Body of pancreas (tissue), 4 donors: ENCODE data around the gene FUNDC2. TPM values are rescaled to one million over a fixed set of nuclear protein-coding genes. Genes with fewer than 3 reads are reported as not detected.

Experiments used
- ATAC-seq: fragments of 150-250 bp; one replicate; pipeline ENCODE4 v1.9.1; 2016
- DNase-seq, 4 donors: peaks; one replicate each; pipeline ENCODE4 v3.0.0-alpha.2; 2019
- H3K27ac ChIP-seq, 4 donors: fragments of 200-600 bp; sonication (generic); 1 replicate in 3 of 4; 2 replicates in 1 of 4; pipeline versions ENCODE4 v1.5.1 to v1.6.1; 2016 to 2019; ENCODE audit warnings: mild to moderate bottlenecking in 1 of 4, mixed read lengths in 1 of 4, moderate library complexity in 1 of 4
- H3K27me3 ChIP-seq, 2 donors: fragments of 200-600 bp; sonication (generic); one replicate each; pipeline ENCODE4 v1.6.0; 2016; ENCODE audit warnings: mild to moderate bottlenecking in 1 of 2
- H3K36me3 ChIP-seq, 2 donors: fragments of 200-600 bp; sonication (generic); replicated peaks in 1 of 2; 2 replicates each; pipeline ENCODE4 v1.5.1; 2016; ENCODE audit warnings: low read depth in 2 of 2; ENCODE audit not compliant: insufficient read depth in 1 of 2
- H3K4me1 ChIP-seq: fragments of 200-600 bp; sonication (generic); one replicate; pipeline ENCODE4 v1.6.0; 2016
- H3K4me3 ChIP-seq, 2 donors: fragments of 200-600 bp; sonication (generic); 1 replicate in 1 of 2; 2 replicates in 1 of 2; pipeline ENCODE4 v1.5.1; 2016 to 2019
- H3K9me3 ChIP-seq, 3 donors: fragments of 200-600 bp; sonication (generic); 1 replicate in 2 of 3; 2 replicates in 1 of 3; pipeline ENCODE4 v1.5.1; 2016
- CTCF ChIP-seq, 7 experiments: fragments of 450-650 bp in 4 of 7; fragments of 200-600 bp in 3 of 7; sonication (generic) in 3 of 7; IDR thresholded peaks; one replicate each; pipeline ENCODE4 v1.5.1; 2016 to 2019; ENCODE audit warnings: antibody characterized with exemption in 7 of 7
- POLR2A ChIP-seq, 3 donors: fragments of 450-650 bp; IDR thresholded peaks; one replicate each; pipeline ENCODE4 v1.6.1; 2016; ENCODE audit warnings: antibody characterized with exemption in 3 of 3, mild to moderate bottlenecking in 2 of 3
- WGBS, 2 donors: methylation state at CpG; one replicate each; pipeline ENCODE4 v1.1.5; 2017; 5-methylcytosine and 5-hydroxymethylcytosine counted together
- intact Hi-C: fragments of 100-400 bp; cut with DNase I; formaldehyde crosslinking; loops from one replicate; pipeline ENCODE4 v1.15.1; 2023
- total RNA-seq, 2 donors: library from RNA; depleted of rRNA; stranded (reverse); fragments of >200 nt; gene quantifications; one replicate each; pipeline ENCODE4 v1.1.0, GENCODE V29; 2016

The FUNDC2 gene
- total RNA-seq, 2 donors from 2014 or later: 28.8 to 66.3 TPM

GRCh38 chrX:155086961-155087735 lies 60.5 kb downstream of the FUNDC2 start:
- 88 to 90% methylated on average over 22 to 26 of the region's 26 CpGs for WGBS, 2 donors
- no peaks in the 10 kb centered on the region for H3K9me3 ChIP-seq
- no peak overlapping the region for H3K27ac ChIP-seq
- TF ChIP-seq POLR2A (IDR thresholded peaks at IDR 0.05): no peak
- TF ChIP-seq CTCF (IDR thresholded peaks at IDR 0.05): no peak
- no peak for DNase-seq
- intact Hi-C loops: no loop called here
- no peak overlapping the region for H3K4me3 ChIP-seq
- H3K36me3 ChIP-seq: no peaks in the 10 kb centered on the region
- no peak for ATAC-seq
- H3K27me3 ChIP-seq: no peaks in the 10 kb centered on the region
- no peaks in the 10 kb centered on the region for H3K4me1 ChIP-seq

- TF ChIP-seq CTCF (IDR thresholded peaks at IDR 0.05) (peak; percentile 33 to 55 (median 48)), POLR2A (IDR thresholded peaks at IDR 0.05) (no peak)
- Histone ChIP-seq H3K27ac (no peak overlapping the region), H3K9me3 (no peaks in the 10 kb centered on the region), H3K4me1 (no peaks in the 10 kb centered on the region), H3K4me3 (no peak overlapping the region), H3K36me3 (no peaks in the 10 kb centered on the region), H3K27me3 (no peaks in the 10 kb centered on the region)
- intact Hi-C loops: loop anchor here (10.0 kb wide), 1 partner anchor 730 kb away; no protein-coding TSS in a partner anchor
- peak in 3 of 4 donors; percentile 16 to 25 (median 19) for DNase-seq
- WGBS, 2 donors: 17 to 23% methylated on average over 4 of the region's 4 CpGs
- ATAC-seq: no peak
Observed at GRCh38 chrX:155094468-155095061, 67.9 kb downstream of the FUNDC2 start.

- TF ChIP-seq POLR2A (IDR thresholded peaks at IDR 0.05) (no peak), CTCF (IDR thresholded peaks at IDR 0.05) (no peak)
- ATAC-seq: no peak
- Histone ChIP-seq H3K27ac (no peak overlapping the region), H3K27me3 (no peaks in the 10 kb centered on the region), H3K36me3 (no peaks in the 10 kb centered on the region), H3K4me1 (no peaks in the 10 kb centered on the region), H3K9me3 (no peaks in the 10 kb centered on the region), H3K4me3 (no peak overlapping the region)
- DNase-seq: no peak
- intact Hi-C loops: no loop called here
- WGBS, 2 donors: 92 to 95% methylated on average over 2 of the region's 2 CpGs
Observed at GRCh38 chrX:155105919-155106318, 79.3 kb downstream of the FUNDC2 start.

- no peak for ATAC-seq
- no peaks in the 10 kb centered on the region for H3K9me3 ChIP-seq
Observed at GRCh38 chrX:155108427-155108826, 81.8 kb downstream of the FUNDC2 start.

More at GRCh38 chrX:155108427-155108826, 81.8 kb downstream of the FUNDC2 start:
- Histone ChIP-seq H3K27ac (no peak overlapping the region), H3K27me3 (no peaks in the 10 kb centered on the region), H3K36me3 (no peaks in the 10 kb centered on the region), H3K4me1 (no peaks in the 10 kb centered on the region), H3K4me3 (no peak overlapping the region)
- intact Hi-C loops: no loop called here
- TF ChIP-seq POLR2A (IDR thresholded peaks at IDR 0.05): no peak
- TF ChIP-seq CTCF (IDR thresholded peaks at IDR 0.05): no peak
- DNase-seq: no peak

Other genes with a start within 250 kb of the FUNDC2 start
- 10 to 100 TPM; 24.9 to 31.6 TPM for gene MPP1, start 221.4 kb upstream of the FUNDC2 start, total RNA-seq
- gene SMIM9, start 192.2 kb upstream of the FUNDC2 start, total RNA-seq: not detected
- gene F8A1, start 140.5 kb upstream of the FUNDC2 start, total RNA-seq: 10 to 100 TPM; 20.8 to 21.5 TPM
- gene F8, start 4.1 kb upstream of the FUNDC2 start, total RNA-seq: 1 to 10 TPM; 5.7 to 9.2 TPM
- 10 to 100 TPM in 1 of 2 donors, 1 to 10 TPM in 1; 8.9 to 20.5 TPM for gene CMC4, start 44.3 kb downstream of the FUNDC2 start, total RNA-seq
- 1 to 10 TPM; 2.6 to 3.0 TPM for gene MTCP1, start 44.3 kb downstream of the FUNDC2 start, total RNA-seq
- gene BRCC3, start 44.7 kb downstream of the FUNDC2 start, total RNA-seq: 1 to 10 TPM; 6.3 to 7.5 TPM
- 10 to 100 TPM; 10.5 to 17.9 TPM for gene VBP1, start 189.6 kb downstream of the FUNDC2 start, total RNA-seq
- 1 to 10 TPM in 1 of 2 donors, not detected in 1; 1.8 TPM for gene RAB39B, start 237.6 kb downstream of the FUNDC2 start, total RNA-seq